Endothelial cell of umbilical vein (primary cell): ENCODE results near the gene DGKH. TPM values are rescaled to one million over a fixed set of nuclear protein-coding genes. Genes with fewer than 3 reads are reported as not detected.

Source experiments
- BruUV-seq: library from RNA; stranded (reverse); fragments of 400-500 nt; replicated peaks from 2 replicates; lab custom pipeline; 2021; lab: Mats Ljungman, UMichigan
- CTCF ChIA-PET: fragments of 300-600, 350-600 bp; sonication (Branson Sonifier 250); formaldehyde crosslinking; loops from one replicate; lab custom pipeline; 2021; ENCODE audit warnings: antibody characterized with exemption, inconsistent platforms; lab: Charles Lee
- POLR2A ChIA-PET: fragments of 300-600, 350-600 bp; sonication (Branson Sonifier 250); formaldehyde crosslinking; loops from one replicate; lab custom pipeline; 2021; ENCODE audit warnings: antibody characterized with exemption, inconsistent platforms; lab: Charles Lee
- DNase-seq: peaks from one replicate; pipeline ENCODE4 v3.0.0-alpha.2; 2011; ENCODE audit warnings: low read depth, low spot score
- FAIRE-seq: peaks from 2 replicates; lab custom pipeline; 2011; peaks lifted over from hg19 to GRCh38; lab: Jason Lieb, UNC
- H2AFZ ChIP-seq: 2 replicates; pipeline ENCODE4 v1.6.0; 2012; ENCODE audit warnings: low read depth, low read length, control low read depth, inconsistent platforms
- H3K27ac ChIP-seq: 2 replicates; pipeline ENCODE4 v1.5.1; 2011; ENCODE audit warnings: low read depth, mild to moderate bottlenecking, control low read depth, low read length, moderate library complexity; ENCODE audit not compliant: insufficient read depth
- H3K27me3 ChIP-seq, 2 experiments: 2 replicates each; pipeline versions ENCODE4 v1.6.0 to v1.6.1; 2011; ENCODE audit warnings: low read length in 2 of 2, mixed read lengths in 1 of 2; ENCODE audit not compliant: control insufficient read depth in 2 of 2, insufficient read depth in 2 of 2
- H3K36me3 ChIP-seq, 2 experiments: 2 replicates in 1 of 2; 3 replicates in 1 of 2; pipeline ENCODE4 v1.5.1; 2011; ENCODE audit warnings: low read length in 2 of 2, mild to moderate bottlenecking in 1 of 2, moderate library complexity in 1 of 2; ENCODE audit not compliant: control insufficient read depth in 2 of 2, insufficient read depth in 2 of 2; ENCODE audit errors: extremely low read depth in 1 of 2
- H3K4me1 ChIP-seq: 3 replicates; pipeline ENCODE4 v1.5.1; 2011; ENCODE audit warnings: mild to moderate bottlenecking, low read length; ENCODE audit not compliant: control insufficient read depth, insufficient read depth; ENCODE audit errors: extremely low read depth
- H3K4me2 ChIP-seq: 2 replicates; pipeline ENCODE4 v1.6.1; 2011; ENCODE audit warnings: low read length, control low read depth, mixed read lengths; ENCODE audit not compliant: insufficient read depth
- H3K4me3 ChIP-seq, 3 experiments: fragments of 200-600 bp in 1 of 3; sonication (generic), shearing (Covaris generic) in 1 of 3; replicated peaks in 1 of 3; 2 replicates each; pipeline ENCODE4 v1.5.1; 2011 to 2016; ENCODE audit warnings: control low read depth in 3 of 3, low read length in 3 of 3, mild to moderate bottlenecking in 2 of 3, inconsistent platforms in 1 of 3, low read depth in 1 of 3, moderate library complexity in 1 of 3; ENCODE audit not compliant: insufficient read depth in 1 of 3
- H3K79me2 ChIP-seq: 2 replicates; pipeline ENCODE4 v1.6.0; 2012; ENCODE audit warnings: low read length, inconsistent platforms; ENCODE audit not compliant: control insufficient read depth, insufficient read depth
- H3K9ac ChIP-seq: replicated peaks from 2 replicates; pipeline ENCODE3; 2011; ENCODE audit warnings: low read length, control low read depth; ENCODE audit not compliant: insufficient read depth; ENCODE audit errors: extremely low read depth
- H3K9me1 ChIP-seq: replicated peaks from 3 replicates; pipeline ENCODE4 v1.6.0; 2011; ENCODE audit warnings: mild to moderate bottlenecking, low read length; ENCODE audit not compliant: control insufficient read depth, insufficient read depth; ENCODE audit errors: extremely low read depth
- H3K9me3 ChIP-seq: replicated peaks from 2 replicates; pipeline ENCODE4 v1.5.1; 2012; ENCODE audit warnings: low read length, inconsistent platforms; ENCODE audit not compliant: control insufficient read depth, insufficient read depth
- H4K20me1 ChIP-seq: replicated peaks from 2 replicates; pipeline ENCODE3; 2011; ENCODE audit warnings: mild to moderate bottlenecking, low read length; ENCODE audit not compliant: control insufficient read depth, insufficient read depth; ENCODE audit errors: extremely low read depth
- EZH2 ChIP-seq: IDR thresholded peaks from 2 replicates; pipeline ENCODE4 v1.6.1; 2012; ENCODE audit warnings: borderline replicate concordance, low read depth, mild to moderate bottlenecking, moderate library complexity, low read length, inconsistent platforms; ENCODE audit not compliant: severe bottlenecking
- FOS ChIP-seq: IDR thresholded peaks from 2 replicates; pipeline ENCODE4 v1.6.1; 2011; ENCODE audit warnings: mild to moderate bottlenecking, low read length, moderate library complexity, borderline replicate concordance; ENCODE audit not compliant: insufficient read depth
- GATA2 ChIP-seq: IDR thresholded peaks from 2 replicates; pipeline ENCODE4 v1.7.0; 2011; ENCODE audit warnings: low read depth, mild to moderate bottlenecking, moderate library complexity, mixed read lengths, low read length; ENCODE audit not compliant: insufficient read length, insufficient read depth
- JUN ChIP-seq: IDR thresholded peaks from 2 replicates; pipeline ENCODE4 v1.6.1; 2011; ENCODE audit warnings: borderline replicate concordance, low read depth; ENCODE audit not compliant: insufficient read length, insufficient read depth
- MYC ChIP-seq: IDR thresholded peaks from one replicate; pipeline ENCODE4 v1.6.1; 2011; ENCODE audit warnings: mild to moderate bottlenecking, low read depth, low read length
- POLR2A ChIP-seq: IDR thresholded peaks from 2 replicates; pipeline ENCODE4 v1.6.1; 2012; ENCODE audit warnings: low read depth, mild to moderate bottlenecking, control low read depth, low read length
- POLR2AphosphoS5 ChIP-seq: IDR thresholded peaks from 2 replicates; pipeline ENCODE4 v1.6.1; 2012; ENCODE audit warnings: low read depth, mild to moderate bottlenecking, control low read depth, low read length, moderate library complexity; ENCODE audit not compliant: insufficient read depth
- dilution Hi-C: fragments of 300-500 bp; cut with MboI; formaldehyde crosslinking; loops from one replicate; pipeline ENCODE4 v1.15.0; 2019; ENCODE audit warnings: low sequenced_read_pairs; ENCODE audit not compliant: extremely low pct_ligation_motif_present
- intact Hi-C: fragments of 100-400 bp; cut with micrococcal nuclease; formaldehyde crosslinking; loops from one replicate; pipeline ENCODE4 v1.10.0; 2022
- polyA plus RNA-seq, 4 experiments: library from polyadenylated mRNA; depleted of rRNA in 3 of 4; stranded (reverse) in 3 of 4; unstranded in 1 of 4; fragments of >200 nt; gene quantifications; 2 replicates each; pipeline versions ENCODE4 v1.2.1 to v1.2.3, GENCODE V29; 2011 to 2012; ENCODE audit warnings: missing spikeins in 1 of 4
- total RNA-seq: library from RNA; stranded (reverse); gene quantifications from 2 replicates; pipeline ENCODE4 v1.2.3, GENCODE V29; 2021
- TF ChIP-seq, protein P1 (sequence below): IDR thresholded peaks from 2 replicates; pipeline ENCODE4 v1.6.1; 2011; ENCODE audit not compliant: insufficient read depth, insufficient read length
- TF ChIP-seq, protein P2 (sequence below), 2 donors: IDR thresholded peaks; 1 replicate in 1 of 2; 2 replicates in 1 of 2; pipeline ENCODE4 v1.5.1; 2011; ENCODE audit warnings: low read length in 2 of 2, mild to moderate bottlenecking in 2 of 2, moderate library complexity in 2 of 2, control low read depth in 1 of 2, inconsistent platforms in 1 of 2, low read depth in 1 of 2; ENCODE audit not compliant: insufficient read depth in 1 of 2; ENCODE audit errors: extremely low read depth in 1 of 2

DGKH gene
- total and polyA plus RNA-seq, 2 donors (not counting 3 experiments of a cell fraction or from before 2014, with no cell fraction given), result 4.1 to 30.1 TPM

DNA sequence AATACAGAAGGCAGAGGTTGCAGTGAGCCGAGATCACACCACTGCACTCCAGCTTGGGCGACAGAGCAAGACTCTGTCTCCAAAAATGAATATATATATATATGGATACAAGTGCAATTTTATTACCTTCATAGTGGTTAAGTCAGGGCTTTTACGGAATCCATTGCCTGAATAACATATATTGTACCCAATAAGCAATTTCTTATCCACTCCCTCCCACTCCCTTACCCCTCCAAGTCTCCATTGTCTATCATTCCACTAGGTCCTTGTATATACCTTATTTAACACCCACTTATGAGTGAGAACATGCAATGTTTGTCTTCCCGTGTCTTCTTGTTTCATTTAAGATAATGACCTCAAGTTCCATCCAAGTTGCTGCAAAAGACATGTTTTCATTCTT lies 175.2 kb downstream of the DGKH start:
- Histone ChIP-seq H3K4me3 (no peak overlapping the region), H3K9me1 (no peaks in the 10 kb centered on the region), H3K9me3 (no peaks in the 10 kb centered on the region), H3K36me3 (peaks cover 2 to 10% of the 10 kb centered on the region in 2 experiments), H3K27ac (no peak overlapping the region), H3K9ac (no peak overlapping the region), H3K4me1 (no peaks in the 10 kb centered on the region), H2AFZ (no peak overlapping the region), H3K79me2 (no peaks in the 10 kb centered on the region), H3K27me3 (no peaks in the 10 kb centered on the region), H4K20me1 (no peaks in the 10 kb centered on the region), H3K4me2 (no peak overlapping the region)
- BruUV-seq, result no TSS peak
- CTCF ChIA-PET, result no interaction called here
- DNase-seq, result no peak
- intact Hi-C loops (no loop called here), dilution Hi-C loops (no loop called here)
- no peak for FAIRE-seq
- TF ChIP-seq EZH2 (no peak), JUN (no peak), POLR2AphosphoS5 (no peak), FOS (no peak), POLR2A (no peak), GATA2 (no peak), MYC (no peak)
- TF ChIP-seq, protein P1, sequence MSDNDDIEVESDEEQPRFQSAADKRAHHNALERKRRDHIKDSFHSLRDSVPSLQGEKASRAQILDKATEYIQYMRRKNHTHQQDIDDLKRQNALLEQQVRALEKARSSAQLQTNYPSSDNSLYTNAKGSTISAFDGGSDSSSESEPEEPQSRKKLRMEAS, result no peak
- TF ChIP-seq, protein P2, sequence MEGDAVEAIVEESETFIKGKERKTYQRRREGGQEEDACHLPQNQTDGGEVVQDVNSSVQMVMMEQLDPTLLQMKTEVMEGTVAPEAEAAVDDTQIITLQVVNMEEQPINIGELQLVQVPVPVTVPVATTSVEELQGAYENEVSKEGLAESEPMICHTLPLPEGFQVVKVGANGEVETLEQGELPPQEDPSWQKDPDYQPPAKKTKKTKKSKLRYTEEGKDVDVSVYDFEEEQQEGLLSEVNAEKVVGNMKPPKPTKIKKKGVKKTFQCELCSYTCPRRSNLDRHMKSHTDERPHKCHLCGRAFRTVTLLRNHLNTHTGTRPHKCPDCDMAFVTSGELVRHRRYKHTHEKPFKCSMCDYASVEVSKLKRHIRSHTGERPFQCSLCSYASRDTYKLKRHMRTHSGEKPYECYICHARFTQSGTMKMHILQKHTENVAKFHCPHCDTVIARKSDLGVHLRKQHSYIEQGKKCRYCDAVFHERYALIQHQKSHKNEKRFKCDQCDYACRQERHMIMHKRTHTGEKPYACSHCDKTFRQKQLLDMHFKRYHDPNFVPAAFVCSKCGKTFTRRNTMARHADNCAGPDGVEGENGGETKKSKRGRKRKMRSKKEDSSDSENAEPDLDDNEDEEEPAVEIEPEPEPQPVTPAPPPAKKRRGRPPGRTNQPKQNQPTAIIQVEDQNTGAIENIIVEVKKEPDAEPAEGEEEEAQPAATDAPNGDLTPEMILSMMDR (IDR thresholded peaks at IDR 0.05; ENCODE audit: extremely low read depth in 1 of 2, insufficient read depth in 1 of 2, low read depth in 1 of 2, low read length in 2 of 2), result no peak
- POLR2A ChIA-PET, result no interaction called here
